ENCODE results near the gene COL9A1.

The COL9A1 gene

DNA sequence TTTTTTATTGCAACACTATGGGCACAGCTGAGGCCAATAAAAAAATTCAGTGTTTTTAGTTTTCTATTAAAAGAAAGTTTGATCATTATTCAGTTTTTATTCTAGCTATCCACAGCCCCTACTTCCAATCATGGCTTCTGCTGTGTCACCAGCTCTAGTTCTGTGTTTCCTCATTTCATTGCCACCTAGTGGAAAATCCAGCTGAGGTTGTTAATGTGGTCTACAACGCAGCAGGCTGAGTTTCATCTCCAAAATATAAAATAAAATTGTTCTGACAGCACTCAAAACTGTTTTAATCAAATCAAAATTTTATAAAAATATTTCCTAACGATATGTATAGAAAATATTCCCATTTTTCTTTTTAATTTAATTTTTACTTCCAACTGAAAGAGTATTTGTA lies 13.6 kb downstream of the COL9A1 start:
- no peak for DNase-seq (ENCODE audit: low spot score)

DNA sequence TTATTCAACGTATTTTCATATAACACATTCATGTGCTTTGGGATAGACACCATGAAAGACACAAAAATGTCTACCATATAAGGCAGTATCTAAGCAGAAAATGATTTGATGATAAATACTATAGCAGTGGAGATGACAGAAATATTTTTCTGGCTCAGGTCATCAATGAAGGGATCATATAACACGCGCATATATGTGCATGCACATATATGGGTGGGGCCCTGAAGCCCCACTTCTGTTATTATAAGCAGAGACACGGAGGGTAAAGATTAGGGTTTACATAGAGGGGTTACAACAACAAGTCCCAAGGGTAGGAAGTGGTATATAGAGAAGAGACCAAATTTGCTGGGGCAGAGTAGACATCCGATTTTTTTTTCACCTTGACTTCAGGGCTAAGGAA lies 16.0 kb downstream of the COL9A1 start:
- DNase-seq (ENCODE audit: low spot score), result no peak

DNA sequence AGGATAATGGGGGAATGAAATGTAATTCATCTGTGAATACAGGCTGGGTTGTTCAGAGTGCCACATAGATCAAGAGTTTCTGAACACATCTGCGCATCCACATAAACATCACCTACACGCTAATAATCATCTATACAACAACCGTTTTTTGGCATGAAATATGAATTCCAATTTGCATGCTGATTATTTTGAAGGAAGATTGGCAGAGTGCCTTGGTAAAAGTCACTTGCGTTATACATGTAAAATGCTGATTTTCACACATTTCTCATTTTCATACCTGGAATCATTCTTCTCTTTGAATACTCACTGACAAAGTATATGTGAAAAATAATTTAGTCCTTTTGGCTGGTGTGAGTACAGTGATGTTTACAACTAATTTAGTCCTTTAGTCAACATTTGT lies 17.7 kb downstream of the COL9A1 start:
- no peak for DNase-seq (ENCODE audit: low spot score)

DNA sequence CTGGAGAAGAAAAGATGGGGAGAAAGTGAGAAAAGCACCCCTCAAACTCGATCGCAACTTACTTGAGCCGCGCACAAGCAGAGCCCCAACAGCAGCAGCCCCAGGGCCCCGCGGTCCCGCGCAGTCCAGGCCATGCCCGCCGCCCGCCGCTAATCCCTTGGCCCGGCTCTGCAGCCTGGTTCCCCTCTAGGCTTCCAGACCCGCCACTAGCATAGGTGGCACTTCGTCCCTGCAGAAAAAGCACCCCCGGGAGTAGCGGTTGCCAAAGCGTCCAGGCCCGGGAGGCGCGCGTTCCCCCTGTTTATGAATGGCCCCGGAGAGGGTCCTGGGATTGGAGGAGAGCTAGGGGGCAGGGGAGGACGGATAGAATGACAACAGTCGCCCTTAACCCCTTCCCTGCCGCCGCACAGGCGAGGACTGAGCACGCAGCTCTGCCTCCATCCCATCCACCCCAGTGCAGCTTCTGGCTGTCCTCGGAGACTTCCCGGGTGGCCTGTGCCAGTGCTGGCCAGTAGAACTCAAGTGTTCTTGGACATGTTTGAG lies 19.9 kb downstream of the COL9A1 start:
- peak; percentile 18 for DNase-seq (ENCODE audit: low spot score)

DNA sequence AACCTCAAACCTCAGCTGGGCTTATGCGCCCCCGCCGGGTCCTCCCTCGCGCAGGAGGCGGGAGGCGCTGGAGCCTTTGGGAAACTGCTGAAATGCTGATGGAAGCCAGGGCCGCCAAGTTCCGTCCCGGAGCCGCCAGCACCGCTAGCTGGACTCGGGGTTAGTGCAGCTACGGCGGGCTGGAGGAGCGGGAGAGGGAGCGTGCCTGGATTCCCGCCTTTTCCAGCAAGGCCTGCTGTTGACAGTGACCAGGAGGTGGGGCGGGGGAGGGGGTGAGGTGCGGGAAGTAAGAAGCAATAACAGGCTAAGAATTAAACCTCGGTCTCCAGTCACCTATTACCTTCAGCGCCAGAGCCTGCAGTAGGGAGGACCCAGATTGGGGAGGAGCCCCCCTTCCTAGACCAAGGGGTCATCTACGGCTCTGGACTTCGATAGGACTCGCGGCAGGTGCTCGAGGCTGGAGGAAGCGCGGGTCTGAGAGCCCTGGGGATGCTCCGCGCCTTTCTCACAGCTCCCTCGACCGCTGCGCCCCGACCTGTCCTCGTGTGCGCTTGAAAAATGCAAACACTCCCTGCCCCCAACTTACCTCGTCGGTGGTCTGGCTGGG lies 20.5 kb downstream of the COL9A1 start:
- DNase-seq (ENCODE audit: low spot score), result peak; percentile 37

DNA sequence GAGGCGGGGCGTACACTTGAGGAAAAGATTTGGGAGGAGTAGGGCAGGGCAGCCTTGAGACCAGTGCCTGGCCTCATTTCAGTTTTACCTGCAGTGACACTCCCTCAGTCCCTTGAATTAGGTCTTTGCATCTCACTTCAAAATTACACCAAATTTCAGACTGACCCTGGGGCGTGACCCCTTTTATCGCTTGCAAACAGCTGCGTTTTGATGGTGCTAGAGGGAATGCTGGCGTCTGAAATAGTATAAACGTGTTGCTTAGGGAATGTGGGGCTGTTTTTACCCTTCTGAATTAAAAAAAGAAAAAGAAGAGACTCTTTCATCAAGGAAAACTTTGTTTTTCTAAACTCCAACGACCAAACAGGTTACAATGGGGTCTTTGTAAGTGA lies 21.0 kb downstream of the COL9A1 start:
- DNase-seq (ENCODE audit: low spot score), result no peak

DNA sequence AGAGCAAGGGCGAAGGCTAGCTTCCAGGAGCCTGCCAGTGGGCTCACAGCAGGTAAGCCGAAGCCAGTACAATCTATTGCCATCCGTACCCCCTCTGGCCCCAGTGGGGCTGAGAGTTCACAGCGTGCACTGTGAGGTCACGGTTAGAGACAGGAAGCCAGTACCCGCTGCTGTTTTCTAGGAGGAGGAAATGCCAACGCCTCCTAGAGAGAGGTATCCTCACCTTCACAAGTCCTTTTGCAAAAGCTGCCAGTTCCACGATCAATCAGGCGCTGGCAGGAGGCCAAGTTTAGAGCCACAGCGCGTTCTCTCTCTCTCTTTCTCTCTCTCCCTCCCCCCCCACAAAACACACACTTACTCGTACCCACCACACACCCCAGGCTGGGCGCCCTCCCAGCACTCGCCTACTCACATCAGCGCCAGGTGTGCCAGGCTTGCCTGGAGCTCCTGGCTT lies 22.5 kb downstream of the COL9A1 start:
- no peak for DNase-seq (ENCODE audit: low spot score)

DNA sequence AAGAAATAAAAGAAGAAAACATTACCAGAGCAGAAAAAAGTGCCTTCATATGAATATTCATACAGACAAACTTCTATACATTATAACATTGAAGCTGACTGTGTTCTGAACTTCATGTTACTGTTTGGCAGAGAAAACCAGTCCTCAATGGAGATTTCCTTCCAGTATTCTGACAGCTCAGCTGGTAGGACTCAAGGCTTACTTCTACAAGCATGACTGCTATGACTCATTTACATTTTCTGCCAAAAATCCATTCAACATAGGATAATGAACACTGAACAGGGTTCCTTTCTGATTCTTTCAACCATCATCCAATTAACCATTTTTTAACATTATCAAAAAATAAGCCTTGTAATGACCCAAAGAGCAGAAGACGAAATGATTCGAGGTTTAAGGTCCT lies 25.4 kb downstream of the COL9A1 start:
- no peak for DNase-seq (ENCODE audit: low spot score)

DNA sequence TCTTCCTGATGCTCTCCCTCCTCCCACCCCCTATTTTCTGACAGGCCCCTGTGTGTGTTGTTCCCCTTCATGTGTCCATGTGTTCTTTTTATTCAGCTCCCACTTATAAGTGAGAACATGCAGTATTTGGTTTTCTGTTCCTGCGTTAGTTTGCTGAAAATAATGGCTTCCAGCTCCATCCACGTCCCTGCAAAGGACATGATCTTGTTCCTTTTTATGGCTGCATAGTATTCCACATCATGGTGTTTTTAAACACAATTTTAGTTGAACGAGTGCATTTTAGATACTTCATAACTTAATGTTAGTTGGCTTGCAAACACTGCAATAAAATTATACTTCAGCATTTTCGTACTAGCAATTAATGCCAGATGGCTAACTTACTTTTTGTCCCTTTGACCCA lies 28.5 kb downstream of the COL9A1 start:
- no peak for DNase-seq (ENCODE audit: low spot score)

DNA sequence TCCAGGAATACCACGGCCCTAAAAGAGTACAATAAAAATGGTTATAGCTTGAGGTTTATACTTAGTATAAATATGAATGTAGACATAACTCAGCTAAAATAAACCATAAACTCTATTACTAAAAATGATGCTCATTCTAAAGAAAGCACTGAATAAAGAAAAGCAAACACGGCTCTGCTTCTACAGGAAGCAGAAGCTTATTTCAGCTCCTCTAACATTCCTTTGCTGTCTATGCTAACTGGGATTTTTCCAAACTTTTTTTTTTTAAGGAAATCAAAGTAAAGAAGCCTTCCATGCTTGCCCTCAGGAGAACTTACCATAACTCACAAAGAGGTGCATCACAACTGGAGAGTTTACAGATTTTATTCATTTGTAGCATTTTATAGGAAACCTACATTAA lies 30.8 kb downstream of the COL9A1 start:
- no peak for DNase-seq (ENCODE audit: low spot score)

DNA sequence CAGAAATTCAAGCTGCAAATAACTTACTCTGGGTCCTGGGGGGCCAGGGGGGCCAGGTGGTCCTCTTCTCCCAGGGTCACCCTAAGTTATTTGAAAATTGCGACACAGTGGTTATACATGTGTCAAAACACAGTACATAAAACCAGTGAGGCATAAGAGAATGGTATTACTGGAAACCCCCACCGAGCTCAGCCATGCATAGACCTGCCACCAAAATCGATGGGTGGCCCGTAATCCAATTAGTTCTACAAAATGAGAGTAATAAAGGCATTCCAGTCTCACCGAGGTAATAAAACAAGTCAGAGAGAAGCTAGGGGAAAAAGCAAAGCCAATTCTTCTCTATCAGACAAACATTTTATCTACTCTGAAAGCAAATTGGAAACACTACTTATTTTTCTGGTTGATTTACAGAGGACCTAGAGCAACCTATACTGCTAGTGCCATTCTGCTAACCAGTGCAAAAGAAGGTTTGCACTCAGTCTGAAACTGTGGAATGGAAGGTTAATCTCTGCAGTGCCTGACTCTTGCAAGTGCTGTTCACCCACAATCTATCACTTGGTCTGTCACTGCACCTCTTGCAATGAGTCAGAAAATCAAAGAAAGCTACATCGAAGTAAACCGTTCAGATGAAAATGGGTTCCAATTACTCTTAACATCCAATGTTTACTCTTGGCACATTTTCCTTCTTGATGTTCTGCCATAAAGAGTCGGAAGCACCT lies 32.4 kb downstream of the COL9A1 start:
- DNase-seq (ENCODE audit: low spot score), result no peak

DNA sequence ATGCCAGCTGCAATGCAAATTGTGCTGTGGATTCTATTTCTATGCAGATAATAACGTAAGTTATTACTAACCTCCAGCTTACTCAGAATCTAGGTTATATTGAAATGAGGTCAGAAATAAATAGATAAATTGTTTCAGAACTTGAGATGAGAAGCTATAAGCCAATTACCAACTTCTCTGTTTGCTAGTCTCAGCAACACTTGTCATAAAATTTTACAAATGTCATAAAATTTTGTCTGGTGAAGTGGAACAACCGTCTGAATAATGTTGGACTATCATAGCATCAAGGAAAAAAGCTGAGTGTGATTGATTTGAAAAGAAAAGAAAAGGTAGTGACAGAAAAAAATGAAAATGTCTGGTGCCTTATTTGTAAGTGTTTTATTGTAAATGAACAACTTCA lies 36.7 kb downstream of the COL9A1 start:
- DNase-seq (ENCODE audit: low spot score), result no peak

DNA sequence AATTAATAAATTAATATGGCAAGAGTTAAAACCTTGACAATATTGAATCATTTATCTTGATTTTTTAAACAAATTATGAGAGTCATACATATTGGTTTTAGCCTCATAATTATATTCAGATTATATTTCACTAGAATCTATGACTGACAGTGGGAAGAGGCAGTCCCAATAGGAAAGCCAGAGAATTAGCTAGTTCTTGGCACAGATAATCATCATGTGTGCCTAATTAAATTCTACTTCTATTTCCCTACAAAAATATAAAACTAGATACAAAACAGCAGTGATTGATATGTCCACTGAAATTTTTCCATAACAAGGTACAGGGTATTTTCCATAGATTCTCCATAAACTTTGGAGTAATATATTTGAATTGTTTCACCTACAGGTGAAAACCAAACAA lies 38.6 kb downstream of the COL9A1 start:
- no peak for DNase-seq (ENCODE audit: low spot score)

DNA sequence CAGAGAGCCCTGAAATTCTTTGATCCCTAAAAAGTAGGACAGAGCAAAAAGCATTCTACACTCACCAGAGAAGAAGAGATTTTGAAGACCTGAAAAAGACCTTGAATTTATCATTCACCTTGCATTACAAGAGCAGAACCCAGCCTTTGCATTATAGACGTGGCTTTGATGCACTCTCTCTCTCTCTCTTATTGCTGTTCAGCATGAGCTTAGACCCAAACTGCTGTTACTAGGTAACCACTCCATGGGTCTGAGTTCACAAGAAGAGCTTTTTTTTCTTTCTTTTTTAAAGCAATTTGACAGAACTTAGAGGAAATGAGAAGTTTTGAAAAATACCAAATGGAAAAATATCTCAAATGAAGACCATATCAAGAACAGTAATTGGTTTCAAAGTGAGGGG lies 44.4 kb downstream of the COL9A1 start:
- no peak for DNase-seq (ENCODE audit: low spot score)

DNA sequence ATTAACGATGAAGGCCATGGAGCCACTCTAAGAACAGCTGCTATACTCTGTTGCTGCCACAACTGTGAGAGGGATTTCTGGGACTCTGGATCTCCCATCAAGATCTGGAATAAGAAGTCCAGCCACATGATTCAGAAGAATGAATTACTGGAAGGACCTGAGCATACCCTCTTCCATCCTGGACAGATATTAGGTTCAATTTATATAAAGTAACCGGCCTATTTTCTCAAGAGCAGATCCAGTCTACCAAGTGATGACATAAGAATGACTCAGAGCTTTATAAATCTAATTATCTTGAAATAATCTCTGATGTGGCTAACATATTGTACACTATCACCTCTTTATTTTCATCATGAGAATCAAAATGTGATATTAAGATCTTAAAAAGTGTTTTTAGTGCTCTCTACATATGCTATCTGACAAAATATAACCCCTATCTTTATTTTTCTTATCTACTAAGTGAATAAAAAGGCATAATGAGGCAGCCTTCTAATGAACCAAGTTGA lies 45.1 kb downstream of the COL9A1 start:
- DNase-seq (ENCODE audit: low spot score), result no peak

DNA sequence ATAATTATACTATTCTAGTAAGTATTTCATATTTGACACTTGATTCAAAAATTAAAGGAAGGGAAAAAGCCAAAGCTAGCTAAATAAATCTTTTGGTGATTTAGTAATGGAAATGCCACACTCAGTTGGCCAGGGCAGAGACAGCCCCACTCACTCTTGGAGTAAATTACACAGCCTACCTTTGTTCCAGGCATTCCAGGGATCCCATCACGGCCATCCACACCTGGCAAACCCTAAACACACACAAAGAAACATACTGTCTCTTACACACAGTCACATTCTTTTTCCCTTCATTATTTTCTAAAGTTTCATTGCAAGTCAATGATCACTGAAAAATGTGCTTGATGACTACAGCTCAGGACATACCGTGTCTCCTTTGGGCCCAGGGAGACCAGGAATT lies 48.1 kb downstream of the COL9A1 start:
- no peak for DNase-seq (ENCODE audit: low spot score)

DNA sequence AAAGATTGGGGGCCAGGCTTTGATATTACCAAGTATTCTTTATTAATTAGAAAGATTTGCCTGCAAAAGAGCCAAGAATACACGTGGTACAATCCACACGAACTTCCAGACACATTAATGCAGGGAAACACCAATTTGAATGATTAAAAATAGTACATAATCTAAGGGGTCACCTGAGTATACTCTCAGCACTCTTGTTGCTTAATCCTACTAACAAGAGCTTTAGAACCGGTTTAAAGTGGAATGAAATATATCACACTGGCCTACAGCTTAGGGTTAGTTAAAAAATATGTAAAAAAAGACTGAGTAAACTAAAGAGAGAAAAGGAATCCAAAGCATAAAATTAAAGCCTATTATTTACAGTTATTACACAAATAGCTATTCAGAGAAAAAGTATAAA lies 49.0 kb downstream of the COL9A1 start:
- DNase-seq (ENCODE audit: low spot score), result no peak

DNA sequence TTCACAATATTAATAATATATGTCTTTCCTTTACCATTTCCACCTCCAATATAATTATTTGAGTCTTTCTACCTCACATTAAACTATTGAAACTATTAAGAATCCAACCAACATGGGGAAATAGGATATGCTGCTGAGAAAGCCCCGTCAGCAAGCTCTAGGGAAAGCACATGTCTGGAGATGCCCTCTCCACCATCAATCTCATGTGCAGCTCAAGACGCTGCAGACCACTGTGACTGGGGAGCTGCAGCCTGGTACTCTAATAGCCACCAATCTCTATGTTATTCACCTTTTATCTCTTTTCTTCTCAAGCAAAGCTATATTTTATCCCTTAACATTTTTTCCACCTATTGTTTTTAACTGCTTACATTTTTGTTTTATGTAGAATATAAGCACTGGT lies 50.3 kb downstream of the COL9A1 start:
- DNase-seq (ENCODE audit: low spot score), result no peak

DNA sequence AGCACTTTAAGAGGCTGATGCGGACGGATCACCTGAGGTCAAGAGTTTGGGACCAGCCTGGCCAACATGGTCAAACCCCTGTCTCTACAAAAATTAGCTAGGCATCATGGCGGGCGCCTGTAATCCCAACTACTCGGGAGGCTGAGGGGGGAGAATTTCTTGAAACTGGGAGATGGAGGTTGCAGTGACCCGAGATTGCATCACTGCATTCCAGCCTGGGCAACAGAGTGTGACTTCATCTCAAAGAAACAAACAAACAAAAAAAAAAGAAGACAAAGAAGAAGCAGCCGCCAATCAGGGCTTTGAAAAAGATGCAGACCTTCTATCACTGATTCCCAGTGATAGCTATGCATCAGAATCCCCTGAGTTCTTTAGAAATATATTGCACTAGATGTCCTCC lies 56.8 kb downstream of the COL9A1 start:
- DNase-seq (ENCODE audit: low spot score), result no peak

DNA sequence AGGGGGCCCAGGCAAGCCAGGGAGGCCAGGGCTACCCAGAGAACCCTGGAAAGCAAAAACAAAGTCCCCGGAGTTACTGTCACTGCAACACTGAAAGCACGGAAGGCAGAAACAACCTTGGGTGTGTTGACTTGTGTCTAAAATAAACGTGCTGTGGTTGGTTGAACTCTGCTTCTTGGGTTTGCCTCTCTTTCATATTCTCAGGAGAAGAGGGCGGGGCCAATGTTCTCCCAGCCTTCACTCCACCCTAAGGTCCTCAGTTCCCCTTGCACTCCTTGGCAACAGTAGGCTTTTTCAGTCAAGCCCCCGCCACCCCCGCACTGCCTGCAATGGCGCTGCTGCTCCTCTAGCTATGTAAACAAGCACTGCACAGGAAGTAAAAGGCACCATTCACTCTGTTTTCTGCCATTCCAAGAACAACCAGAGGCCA lies 60.9 kb downstream of the COL9A1 start:
- DNase-seq (ENCODE audit: low spot score), result no peak

DNA sequence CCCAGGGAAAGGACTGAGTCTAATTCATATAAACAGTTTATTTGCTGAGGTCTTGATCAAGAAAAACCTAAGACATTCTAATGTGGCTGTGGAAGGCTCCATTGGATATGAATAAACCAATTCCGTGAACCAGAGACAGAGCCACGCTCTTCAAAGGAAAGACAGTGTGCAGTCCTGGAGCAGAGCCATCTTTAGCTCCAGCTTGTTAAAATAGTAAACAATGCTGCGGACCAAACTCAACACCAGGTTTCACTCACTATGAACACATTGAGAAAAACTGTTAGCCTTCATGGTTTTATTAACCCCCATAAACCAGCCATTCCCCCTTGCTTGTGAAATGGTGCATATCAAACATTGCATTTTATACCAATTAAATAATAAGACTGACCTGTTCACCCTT lies 61.9 kb downstream of the COL9A1 start:
- no peak for DNase-seq (ENCODE audit: low spot score)

DNA sequence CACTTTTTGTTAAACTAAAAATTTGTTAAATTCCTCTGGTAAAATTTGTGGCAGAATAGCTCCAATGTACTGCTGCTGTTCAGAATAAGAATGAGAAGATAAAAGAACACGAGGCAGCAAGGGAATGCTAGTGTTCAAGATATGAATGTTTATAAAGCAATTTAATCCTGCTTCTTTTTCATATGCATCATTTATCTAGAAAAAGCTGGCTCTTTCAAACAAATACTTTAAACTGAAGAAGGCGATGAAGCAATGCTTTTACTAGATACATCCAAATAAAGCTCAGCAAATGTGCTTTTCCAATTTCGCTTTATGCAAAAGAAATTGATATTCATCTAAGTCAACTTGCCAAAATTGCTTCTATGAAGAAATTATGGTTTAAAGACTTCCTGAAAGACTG lies 66.5 kb downstream of the COL9A1 start:
- no peak for DNase-seq (ENCODE audit: low spot score)

DNA sequence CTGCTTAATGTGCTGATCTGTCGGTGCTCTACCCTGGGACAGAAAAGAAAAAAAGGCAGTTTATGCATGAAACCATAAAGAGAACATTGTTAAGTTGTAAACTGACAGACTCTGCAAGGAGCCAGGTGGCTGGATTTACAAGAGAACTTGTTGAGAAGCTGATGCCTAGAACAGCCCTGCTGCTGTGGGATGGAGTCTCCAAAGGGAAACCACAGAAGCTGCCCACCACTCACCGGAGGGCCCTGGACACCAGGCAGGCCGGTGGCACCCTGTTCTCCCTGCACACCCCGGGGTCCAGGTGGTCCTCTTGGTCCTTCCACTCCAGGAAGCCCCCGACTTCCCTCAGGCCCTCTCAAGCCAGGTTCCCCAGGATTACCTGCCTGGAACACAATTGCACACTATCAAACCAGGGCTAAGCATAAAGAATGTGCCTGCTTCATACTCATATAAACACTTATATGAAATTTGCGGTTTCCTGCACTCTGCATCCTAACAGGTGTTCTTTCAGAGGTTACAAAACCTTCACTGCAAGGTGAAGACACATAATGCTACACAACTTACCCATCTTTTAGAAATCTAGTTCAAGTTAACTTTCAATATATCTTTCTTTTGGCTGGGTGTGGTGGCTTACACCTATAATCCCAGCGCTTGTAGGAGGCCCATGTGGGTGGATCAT lies 68.2 kb downstream of the COL9A1 start:
- DNase-seq (ENCODE audit: low spot score), result no peak

Measured in SK-N-DZ (cell line).